Measurements from ENCODE around the gene GRHL3.

GRHL3 gene

GRCh38 chr1:24321697-24322469 is 2.7 kb downstream of the GRHL3 start:
- Histone ChIP-seq H3K36me3 (ENCODE audit: insufficient read depth, low read depth, low read length) (no peaks in the 10 kb centered on the region), H3K9ac (ENCODE audit: low read depth, low read length) (peak overlapping the region; percentile 33; the same call in 1 of the 2 replicates), H3K27ac (ENCODE audit: low read length) (no peak overlapping the region), H3K4me3 (ENCODE audit: low read length) (peak overlapping the region; percentile 69; the same call in 1 of the 2 replicates), H3K27me3 (ENCODE audit: insufficient read depth, low read length) (peaks cover 68% of the 10 kb centered on the region), H3K9me3 (ENCODE audit: insufficient read depth, low read depth, low read length) (no peaks in the 10 kb centered on the region), H3K4me1 (ENCODE audit: insufficient read depth, low read length) (peaks cover 32% of the 10 kb centered on the region)

- peak overlapping the region; percentile 69 for H3K4me3 ChIP-seq (ENCODE audit: low read length)
- H3K9me3 ChIP-seq (ENCODE audit: insufficient read depth, low read depth, low read length): no peaks in the 10 kb centered on the region
- no peaks in the 10 kb centered on the region for H3K36me3 ChIP-seq (ENCODE audit: insufficient read depth, low read depth, low read length)
- H3K27ac ChIP-seq (ENCODE audit: low read length): no peak overlapping the region
- peaks cover 28% of the 10 kb centered on the region for H3K4me1 ChIP-seq (ENCODE audit: insufficient read depth, low read length)
- H3K9ac ChIP-seq (ENCODE audit: low read depth, low read length): peak overlapping the region; percentile 33; the same call in 1 of the 2 replicates
- peaks cover 68% of the 10 kb centered on the region for H3K27me3 ChIP-seq (ENCODE audit: insufficient read depth, low read length)
These were observed 3.5 kb downstream of the GRHL3 start for GRCh38 chr1:24322470-24323177.

- Histone ChIP-seq H3K4me1 (ENCODE audit: insufficient read depth, low read length) (peaks cover 24% of the 10 kb centered on the region), H3K27ac (ENCODE audit: low read length) (no peak overlapping the region), H3K9ac (ENCODE audit: low read depth, low read length) (no peak overlapping the region), H3K9me3 (ENCODE audit: insufficient read depth, low read depth, low read length) (no peaks in the 10 kb centered on the region), H3K4me3 (ENCODE audit: low read length) (peak overlapping the region; percentile 69; the same call in 1 of the 2 replicates), H3K36me3 (ENCODE audit: insufficient read depth, low read depth, low read length) (no peaks in the 10 kb centered on the region), H3K27me3 (ENCODE audit: insufficient read depth, low read length) (peaks cover 68% of the 10 kb centered on the region)
These were observed 4.1 kb downstream of the GRHL3 start for GRCh38 chr1:24323281-24323680.

GRCh38 chr1:24324903-24325302 is 5.7 kb downstream of the GRHL3 start:
- Histone ChIP-seq H3K36me3 (ENCODE audit: insufficient read depth, low read depth, low read length) (no peaks in the 10 kb centered on the region), H3K4me3 (ENCODE audit: low read length) (no peak overlapping the region), H3K27ac (ENCODE audit: low read length) (no peak overlapping the region), H3K27me3 (ENCODE audit: insufficient read depth, low read length) (peaks cover 53% of the 10 kb centered on the region), H3K4me1 (ENCODE audit: insufficient read depth, low read length) (peaks cover 20% of the 10 kb centered on the region), H3K9me3 (ENCODE audit: insufficient read depth, low read depth, low read length) (no peaks in the 10 kb centered on the region), H3K9ac (ENCODE audit: low read depth, low read length) (no peak overlapping the region)

- H3K36me3 ChIP-seq (ENCODE audit: insufficient read depth, low read depth, low read length): no peaks in the 10 kb centered on the region
- H3K9me3 ChIP-seq (ENCODE audit: insufficient read depth, low read depth, low read length): no peaks in the 10 kb centered on the region
- H3K9ac ChIP-seq (ENCODE audit: low read depth, low read length): no peak overlapping the region
- no peak overlapping the region for H3K4me3 ChIP-seq (ENCODE audit: low read length)
- peaks cover 43% of the 10 kb centered on the region for H3K27me3 ChIP-seq (ENCODE audit: insufficient read depth, low read length)
- H3K4me1 ChIP-seq (ENCODE audit: insufficient read depth, low read length): peaks cover 19% of the 10 kb centered on the region
- no peak overlapping the region for H3K27ac ChIP-seq (ENCODE audit: low read length)
These were observed 6.7 kb downstream of the GRHL3 start for GRCh38 chr1:24325587-24326449.

- peaks cover 27% of the 10 kb centered on the region for H3K27me3 ChIP-seq (ENCODE audit: insufficient read depth, low read length)
- no peaks in the 10 kb centered on the region for H3K9me3 ChIP-seq (ENCODE audit: insufficient read depth, low read depth, low read length)
- H3K4me1 ChIP-seq (ENCODE audit: insufficient read depth, low read length): peaks cover 12% of the 10 kb centered on the region
- no peak overlapping the region for H3K9ac ChIP-seq (ENCODE audit: low read depth, low read length)
- H3K36me3 ChIP-seq (ENCODE audit: insufficient read depth, low read depth, low read length): no peaks in the 10 kb centered on the region; the same call in 1 of the 2 replicates
- no peak overlapping the region for H3K4me3 ChIP-seq (ENCODE audit: low read length)
- H3K27ac ChIP-seq (ENCODE audit: low read length): no peak overlapping the region
These were observed 8.3 kb downstream of the GRHL3 start for GRCh38 chr1:24327486-24327885.

GRCh38 chr1:24327891-24328290 is 8.7 kb downstream of the GRHL3 start:
- Histone ChIP-seq H3K27ac (ENCODE audit: low read length) (no peak overlapping the region), H3K27me3 (ENCODE audit: insufficient read depth, low read length) (peaks cover 23% of the 10 kb centered on the region), H3K9me3 (ENCODE audit: insufficient read depth, low read depth, low read length) (no peaks in the 10 kb centered on the region), H3K4me3 (ENCODE audit: low read length) (no peak overlapping the region), H3K4me1 (ENCODE audit: insufficient read depth, low read length) (peaks cover 10% of the 10 kb centered on the region), H3K36me3 (ENCODE audit: insufficient read depth, low read depth, low read length) (no peaks in the 10 kb centered on the region; the same call in 1 of the 2 replicates), H3K9ac (ENCODE audit: low read depth, low read length) (no peak overlapping the region)

- peaks cover 9% of the 10 kb centered on the region for H3K27me3 ChIP-seq (ENCODE audit: insufficient read depth, low read length)
- no peak overlapping the region for H3K9ac ChIP-seq (ENCODE audit: low read depth, low read length)
- H3K36me3 ChIP-seq (ENCODE audit: insufficient read depth, low read depth, low read length): no peaks in the 10 kb centered on the region; the same call in 1 of the 2 replicates
- 0 out of 2 replicates have a peak, but pooled peaks cover 3% of the 10 kb centered on the region for H3K4me1 ChIP-seq (ENCODE audit: insufficient read depth, low read length)
- H3K9me3 ChIP-seq (ENCODE audit: insufficient read depth, low read depth, low read length): no peaks in the 10 kb centered on the region
- H3K27ac ChIP-seq (ENCODE audit: low read length): no peak overlapping the region
- H3K4me3 ChIP-seq (ENCODE audit: low read length): no peak overlapping the region
These were observed 10.2 kb downstream of the GRHL3 start for GRCh38 chr1:24329331-24329730.

GRCh38 chr1:24329797-24330543 is 10.8 kb downstream of the GRHL3 start:
- H3K9me3 ChIP-seq (ENCODE audit: insufficient read depth, low read depth, low read length): no peaks in the 10 kb centered on the region
- 0 out of 2 replicates have a peak, but pooled peaks cover 4% of the 10 kb centered on the region for H3K27me3 ChIP-seq (ENCODE audit: insufficient read depth, low read length)
- no peak overlapping the region for H3K27ac ChIP-seq (ENCODE audit: low read length)
- H3K36me3 ChIP-seq (ENCODE audit: insufficient read depth, low read depth, low read length): no peaks in the 10 kb centered on the region; the same call in 1 of the 2 replicates
- no peak overlapping the region for H3K9ac ChIP-seq (ENCODE audit: low read depth, low read length)
- no peak overlapping the region for H3K4me3 ChIP-seq (ENCODE audit: low read length)
- 0 out of 2 replicates have a peak, but pooled peaks cover 3% of the 10 kb centered on the region for H3K4me1 ChIP-seq (ENCODE audit: insufficient read depth, low read length)

GRCh38 chr1:24331961-24332673 is 13.0 kb downstream of the GRHL3 start:
- Histone ChIP-seq H3K4me1 (ENCODE audit: insufficient read depth, low read length) (peaks cover 8% of the 10 kb centered on the region; the same call in 1 of the 2 replicates), H3K4me3 (ENCODE audit: low read length) (no peak overlapping the region), H3K9ac (ENCODE audit: low read depth, low read length) (no peak overlapping the region), H3K27me3 (ENCODE audit: insufficient read depth, low read length) (no peaks in the 10 kb centered on the region), H3K36me3 (ENCODE audit: insufficient read depth, low read depth, low read length) (no peaks in the 10 kb centered on the region; the same call in 1 of the 2 replicates), H3K27ac (ENCODE audit: low read length) (no peak overlapping the region), H3K9me3 (ENCODE audit: insufficient read depth, low read depth, low read length) (no peaks in the 10 kb centered on the region)

Measured in iPS-20b (cell line).